K562 (cell line): ENCODE data around the gene SOX6. TPM values are rescaled to one million over a fixed set of nuclear protein-coding genes. Genes with fewer than 3 reads are reported as not detected.

Source experiments
- ATAC-seq: fragments of 200-7000 bp; cut with Tn5 transposase; 3 replicates; pipeline ENCODE4 v1.9.1; 2020; ENCODE audit warnings: moderate library complexity
- BruUV-seq: library from RNA; stranded (reverse); fragments of 400-500 nt; replicated peaks from 2 replicates; lab custom pipeline; 2021; lab: Mats Ljungman, UMichigan
- CTCF ChIA-PET: fragments of 300-600 bp; formaldehyde crosslinking; extraction: SDS; loops from one replicate; lab custom pipeline; 2021; ENCODE audit warnings: low intra/inter-chr PET ratio; lab: Yijun Ruan, JAX
- POLR2A ChIA-PET: fragments of 300-600, 350-650 bp; sonication (Branson Sonifier 250); formaldehyde crosslinking; extraction: SDS; loops from one replicate; lab custom pipeline; 2021; ENCODE audit warnings: antibody characterized with exemption, inconsistent platforms; lab: Yijun Ruan, JAX
- DNase-seq, 4 experiments: peaks; one replicate each; pipeline versions ENCODE4 v3.0.0 to v3.0.0-alpha.2; 2011 to 2018; ENCODE audit warnings: low spot score in 3 of 4, mixed read lengths in 3 of 4; ENCODE audit errors: extremely low read depth in 1 of 4
- FAIRE-seq: peaks from 2 replicates; lab custom pipeline; 2011; peaks lifted over from hg19 to GRCh38; lab: Jason Lieb, UNC
- H2AFZ ChIP-seq: 2 replicates; pipeline ENCODE4 v1.6.0; 2011; ENCODE audit warnings: low read depth, low read length, control low read depth, inconsistent platforms
- H3K27ac ChIP-seq: fragments of 200-600 bp; 3 replicates; pipeline ENCODE4 v1.8.0; 2011; ENCODE audit warnings: low read depth, mild to moderate bottlenecking, control low read depth, inconsistent platforms, low read length, moderate library complexity, mixed read lengths; ENCODE audit errors: extremely low read depth
- H3K27me3 ChIP-seq, 2 experiments: fragments of 300-600 bp in 1 of 2; 2 replicates in 1 of 2; 3 replicates in 1 of 2; pipeline versions ENCODE4 v1.6.0 to v1.8.0; 2011; ENCODE audit warnings: inconsistent platforms in 2 of 2, low read length in 2 of 2, mild to moderate bottlenecking in 1 of 2, mixed read lengths in 1 of 2, moderate library complexity in 1 of 2; ENCODE audit not compliant: control insufficient read depth in 2 of 2, insufficient read depth in 2 of 2
- H3K36me3 ChIP-seq: fragments of 300-600 bp; 3 replicates; pipeline ENCODE4 v1.8.0; 2011; ENCODE audit warnings: mild to moderate bottlenecking, low read length, inconsistent platforms; ENCODE audit not compliant: control insufficient read depth, insufficient read depth
- H3K4me1 ChIP-seq, 2 experiments: fragments of 200-600 bp in 1 of 2; replicated peaks in 1 of 2; 2 replicates in 1 of 2; 3 replicates in 1 of 2; pipeline versions ENCODE4 v1.5.1 to v1.8.0; 2011; ENCODE audit warnings: inconsistent platforms in 2 of 2, low read length in 2 of 2, mild to moderate bottlenecking in 1 of 2, mixed read lengths in 1 of 2, moderate library complexity in 1 of 2; ENCODE audit not compliant: control insufficient read depth in 2 of 2, insufficient read depth in 2 of 2
- H3K4me2 ChIP-seq: 2 replicates; pipeline ENCODE4 v1.6.1; 2011; ENCODE audit warnings: low read length, control low read depth, inconsistent platforms, mixed read lengths; ENCODE audit not compliant: insufficient read depth
- H3K4me3 ChIP-seq: fragments of 200-600 bp; sonication (generic), shearing (Covaris generic); 2 replicates; pipeline ENCODE4 v1.5.1; 2016; ENCODE audit warnings: control low read depth, inconsistent platforms
- H3K79me2 ChIP-seq: fragments of 200-600 bp; 3 replicates; pipeline ENCODE4 v1.8.0; 2011; ENCODE audit warnings: low read length, inconsistent platforms; ENCODE audit not compliant: control insufficient read depth, insufficient read depth
- H3K9ac ChIP-seq, 2 experiments: 2 replicates each; pipeline versions ENCODE4 v1.6.0 to v1.6.1; 2011; ENCODE audit warnings: low read depth in 2 of 2, low read length in 2 of 2, control low read depth in 1 of 2, inconsistent platforms in 1 of 2, mild to moderate bottlenecking in 1 of 2, mixed read lengths in 1 of 2; ENCODE audit not compliant: insufficient read depth in 1 of 2
- H3K9me1 ChIP-seq: one replicate; pipeline ENCODE4 v1.6.0; 2011; ENCODE audit warnings: inconsistent platforms, mild to moderate bottlenecking, low read length, moderate library complexity; ENCODE audit not compliant: control insufficient read depth, insufficient read depth
- H3K9me3 ChIP-seq: replicated peaks from 2 replicates; pipeline ENCODE4 v1.5.1; 2011; ENCODE audit warnings: low read depth, low read length, inconsistent platforms; ENCODE audit not compliant: control insufficient read depth, insufficient read depth
- H4K20me1 ChIP-seq: replicated peaks from 2 replicates; pipeline ENCODE4 v1.6.1; 2011; ENCODE audit warnings: low read length, inconsistent platforms, mixed read lengths; ENCODE audit not compliant: control insufficient read depth, insufficient read depth
- BCLAF1 ChIP-seq, 2 experiments: fragments of 450-650 bp in 1 of 2; IDR thresholded peaks; 2 replicates each; pipeline ENCODE4 v1.6.1; 2011 to 2017; ENCODE audit warnings: low read depth in 2 of 2, antibody characterized with exemption in 1 of 2, borderline replicate concordance in 1 of 2, low read length in 1 of 2, mild to moderate bottlenecking in 1 of 2, mixed read lengths in 1 of 2; ENCODE audit not compliant: control insufficient read depth in 1 of 2
- CAMTA2 ChIP-seq: fragments of 250-450 bp; sonication (Bioruptor Pico); conservative IDR thresholded peaks from 2 replicates; pipeline ENCODE4 v1.5.1; 2022
- CHD2 ChIP-seq: IDR thresholded peaks from 2 replicates; pipeline ENCODE4 v1.6.1; 2011; ENCODE audit warnings: low read depth, low read length
- E2F6 ChIP-seq, 2 experiments: IDR thresholded peaks; 2 replicates each; pipeline ENCODE4 v1.6.1; 2011; ENCODE audit warnings: borderline replicate concordance in 1 of 2, control low read depth in 1 of 2, low read depth in 1 of 2, low read length in 1 of 2, mild to moderate bottlenecking in 1 of 2, mixed read lengths in 1 of 2, moderate library complexity in 1 of 2; ENCODE audit not compliant: insufficient read depth in 1 of 2, insufficient read length in 1 of 2, poor library complexity in 1 of 2, severe bottlenecking in 1 of 2; ENCODE audit errors: extremely low read depth in 1 of 2
- MEIS2 ChIP-seq: fragments of 450-650 bp; IDR thresholded peaks from 2 replicates; pipeline ENCODE4 v1.6.1; 2014; ENCODE audit warnings: mild to moderate bottlenecking; ENCODE audit not compliant: partially characterized antibody
- NFE2L1 ChIP-seq: fragments of 450-650 bp; IDR thresholded peaks from 2 replicates; pipeline ENCODE4 v1.6.1; 2016; ENCODE audit warnings: missing genetic modification characterization, low read depth, mild to moderate bottlenecking, missing compliant biosample characterization, moderate library complexity, borderline replicate concordance
- TBP ChIP-seq: optimal IDR thresholded peaks from 2 replicates; pipeline ENCODE3; 2011; ENCODE audit warnings: low read depth, low read length, improper control_type of control experiment
- ZKSCAN3 ChIP-seq: fragments of 250-450 bp; sonication (Bioruptor Pico); IDR thresholded peaks from 2 replicates; pipeline ENCODE4 v1.4.0; 2020
- ZNF780A ChIP-seq: fragments of 250-450 bp; sonication (Bioruptor Pico); IDR thresholded peaks from 2 replicates; pipeline ENCODE4 v1.5.0; 2021; ENCODE audit warnings: mild to moderate bottlenecking
- WGBS: fragments of 100-300 bp; shearing (Covaris generic); methylation state at CpG from one replicate; pipeline ENCODE4 v1.1.6; 2016; ENCODE audit warnings: low coverage, mixed read lengths; ENCODE audit not compliant: insufficient coverage; ENCODE audit errors: missing lambda C conversion rate; 5-methylcytosine and 5-hydroxymethylcytosine counted together
- in situ Hi-C: fragments of 300-500 bp; cut with MboI; formaldehyde crosslinking; loops from 4 replicates; pipeline ENCODE4 v1.15.0; 2018; ENCODE audit warnings: inconsistent platforms, mixed read lengths
- intact Hi-C: fragments of 100-400 bp; cut with micrococcal nuclease; formaldehyde crosslinking; loops from 2 replicates; pipeline ENCODE4 v1.14.2; 2022
- polyA plus RNA-seq, 8 experiments: library from polyadenylated mRNA; depleted of rRNA in 4 of 8; stranded (reverse) in 5 of 8; unstranded in 3 of 8; fragments of >200 nt; fragmentation: Nextera tagmentation in 2 of 8; fragmentation: Illumina TruSeq in 1 of 8; extraction: Ambion mirVana in 2 of 8; extraction: Trizol in 1 of 8; gene quantifications; 2 replicates each; pipeline versions ENCODE4 v1.2.1 to v1.2.3, GENCODE V29; 2011 to 2014; ENCODE audit warnings: inconsistent platforms in 1 of 8, missing spikeins in 1 of 8
- total RNA-seq, 7 experiments: library from RNA; depleted of rRNA in 6 of 7; stranded (reverse); fragments of >200 nt in 6 of 7; fragmentation: Illumina TruSeq in 2 of 7; extraction: Trizol in 2 of 7; gene quantifications; 2 replicates each; pipeline versions ENCODE4 v1.2.1 to v1.2.3, GENCODE V29; 2011 to 2021; ENCODE audit warnings: low replicate concordance in 1 of 7

SOX6 gene
- total and polyA plus RNA-seq, 9 of the 15 experiments (the other 6 are each of a cell fraction or from before 2014, with no cell fraction given), result 0.89 to 8.7 (median 5.7) TPM

GRCh38 chr11:16367252-16367651 lies 10.9 kb upstream of the SOX6 start:
- no peaks in the 10 kb centered on the region for H3K79me2 ChIP-seq
- ATAC-seq (no peak), DNase-seq (no peak), FAIRE-seq (no peak)
- H4K20me1 ChIP-seq, result no peaks in the 10 kb centered on the region
- H3K4me3 ChIP-seq, result no peak overlapping the region
- peaks cover 0 to 36% of the 10 kb centered on the region in 2 experiments; a peak in 3 of 5 replicates for H3K4me1 ChIP-seq
- H2AFZ ChIP-seq, result no peak overlapping the region
- CTCF ChIA-PET, result no interaction called here
- no peak overlapping the region for H3K27ac ChIP-seq
- H3K27me3 ChIP-seq, result no peaks in the 10 kb centered on the region
- H3K4me2 ChIP-seq, result no peak overlapping the region
- no TSS peak for BruUV-seq
- H3K9me1 ChIP-seq, result no peaks in the 10 kb centered on the region
- 71% methylated on average over 2 of the region's 2 CpGs for WGBS
- H3K9me3 ChIP-seq, result peaks cover 5% of the 10 kb centered on the region; the same call in 1 of the 2 replicates
- POLR2A ChIA-PET, result no interaction called here
- in situ Hi-C loops, result loop anchor here (10.0 kb wide), 1 partner anchor 228 kb away; no protein-coding TSS in a partner anchor
- H3K36me3 ChIP-seq, result peaks cover 3% of the 10 kb centered on the region; the same call in 1 of the 3 replicates
- no peak for TF ChIP-seq CAMTA2
- no peak for TF ChIP-seq CHD2
- no peak for TF ChIP-seq ZNF780A (CRISPR knock-in tag)
- TF ChIP-seq MEIS2, result peak; percentile 22
- no peak for TF ChIP-seq E2F6 (IDR thresholded peaks at IDR 0.05; ENCODE audit: borderline replicate concordance in 1 of 2, extremely low read depth in 1 of 2, insufficient read depth in 1 of 2, insufficient read length in 1 of 2, low read depth in 1 of 2, low read length in 1 of 2, poor library complexity in 1 of 2, severe bottlenecking in 1 of 2)
- no peak for TF ChIP-seq BCLAF1 (IDR thresholded peaks at IDR 0.05; ENCODE audit: borderline replicate concordance in 1 of 2, control insufficient read depth in 1 of 2, low read depth in 2 of 2, low read length in 1 of 2)
- no peak for TF ChIP-seq NFE2L1
- no peak for TF ChIP-seq ZKSCAN3
- TF ChIP-seq TBP, result no peak
- TF ChIP-seq, all 486 proteins: peak for 1
- intact Hi-C loops, result no loop called here
- H3K9ac ChIP-seq, result no peak overlapping the region
